Measurements from ENCODE around the gene TTC7B.

Gene TTC7B

GRCh38 chr14:90521084-90521929, 294.9 kb downstream of the TTC7B start:
- Histone ChIP-seq H3K27ac (peak overlapping the region; percentile 93), H3K4me1 (peaks cover 55% of the 10 kb centered on the region), H3K27me3 (ENCODE audit: control insufficient read depth, insufficient read depth, low read length) (no peaks in the 10 kb centered on the region), H3K9ac (no peak overlapping the region), H3K9me3 (ENCODE audit: control insufficient read depth, low read length) (no peaks in the 10 kb centered on the region), H3K4me3 (ENCODE audit: low read depth, low read length) (peak overlapping the region; percentile 17), H3K79me2 (no peaks in the 10 kb centered on the region), H3K36me3 (ENCODE audit: control insufficient read depth, insufficient read depth, low read length) (no peaks in the 10 kb centered on the region), H3K4me2 (ENCODE audit: low read length) (peak overlapping the region; percentile 56), H2AFZ (peak overlapping the region; percentile 87)
- no peak for TF ChIP-seq CTCF (IDR thresholded peaks at IDR 0.05)

- Histone ChIP-seq H3K79me2 (no peaks in the 10 kb centered on the region), H3K9ac (no peak overlapping the region), H3K27me3 (ENCODE audit: control insufficient read depth, insufficient read depth, low read length) (no peaks in the 10 kb centered on the region), H3K27ac (peak overlapping the region; percentile 93), H2AFZ (peak overlapping the region; percentile 87), H3K4me3 (ENCODE audit: low read depth, low read length) (no peak overlapping the region), H3K4me1 (peaks cover 57% of the 10 kb centered on the region), H3K4me2 (ENCODE audit: low read length) (no peak overlapping the region), H3K36me3 (ENCODE audit: control insufficient read depth, insufficient read depth, low read length) (no peaks in the 10 kb centered on the region), H3K9me3 (ENCODE audit: control insufficient read depth, low read length) (no peaks in the 10 kb centered on the region)
- TF ChIP-seq CTCF (IDR thresholded peaks at IDR 0.05) = no peak
These were observed 295.9 kb downstream of the TTC7B start for GRCh38 chr14:90520326-90520725.

GRCh38 chr14:90519262-90519920, 296.8 kb downstream of the TTC7B start:
- H3K9ac ChIP-seq = no peak overlapping the region
- no peaks in the 10 kb centered on the region for H3K27me3 ChIP-seq (ENCODE audit: control insufficient read depth, insufficient read depth, low read length)
- H3K9me3 ChIP-seq (ENCODE audit: control insufficient read depth, low read length) = no peaks in the 10 kb centered on the region
- no peak overlapping the region for H2AFZ ChIP-seq
- no peak overlapping the region for H3K4me2 ChIP-seq (ENCODE audit: low read length)
- no peak overlapping the region for H3K4me3 ChIP-seq (ENCODE audit: low read depth, low read length)
- no peaks in the 10 kb centered on the region for H3K79me2 ChIP-seq
- peaks cover 57% of the 10 kb centered on the region for H3K4me1 ChIP-seq
- no peak for TF ChIP-seq CTCF (IDR thresholded peaks at IDR 0.05)
- no peaks in the 10 kb centered on the region for H3K36me3 ChIP-seq (ENCODE audit: control insufficient read depth, insufficient read depth, low read length)
- H3K27ac ChIP-seq = peak overlapping the region; percentile 94

- H3K27me3 ChIP-seq (ENCODE audit: control insufficient read depth, insufficient read depth, low read length) = no peaks in the 10 kb centered on the region
- no peak overlapping the region for H3K9ac ChIP-seq
- peak; percentile 29 for TF ChIP-seq CTCF (IDR thresholded peaks at IDR 0.05)
These were observed 297.3 kb downstream of the TTC7B start for GRCh38 chr14:90518941-90519256.

More at GRCh38 chr14:90518941-90519256, 297.3 kb downstream of the TTC7B start:
- Histone ChIP-seq H3K4me3 (ENCODE audit: low read depth, low read length) (no peak overlapping the region), H2AFZ (no peak overlapping the region), H3K36me3 (ENCODE audit: control insufficient read depth, insufficient read depth, low read length) (no peaks in the 10 kb centered on the region), H3K79me2 (no peaks in the 10 kb centered on the region), H3K9me3 (ENCODE audit: control insufficient read depth, low read length) (no peaks in the 10 kb centered on the region), H3K27ac (peak overlapping the region; percentile 94), H3K4me1 (peaks cover 57% of the 10 kb centered on the region), H3K4me2 (ENCODE audit: low read length) (no peak overlapping the region)

All from parathyroid adenoma (tissue), 2 donors.